H9 (cell line): Measurements from ENCODE around the gene KIF26A. TPM values are rescaled to one million over a fixed set of nuclear protein-coding genes. Genes with fewer than 3 reads are reported as not detected.

Source experiments
- DNase-seq: peaks from one replicate; pipeline ENCODE4 v3.0.0-alpha.2; 2017
- H2AFZ ChIP-seq: one replicate; pipeline ENCODE4 v1.6.1; 2013; ENCODE audit warnings: mild to moderate bottlenecking, low read length, control low read depth, moderate library complexity
- H2AK5ac ChIP-seq: 2 replicates; pipeline ENCODE4 v1.6.1; 2013; ENCODE audit warnings: low read length, control low read depth, mixed read lengths; ENCODE audit not compliant: insufficient read length
- H2BK120ac ChIP-seq: one replicate; pipeline ENCODE4 v1.6.1; 2013; ENCODE audit warnings: low read depth, mild to moderate bottlenecking, low read length, control low read depth, inconsistent platforms; ENCODE audit not compliant: poor library complexity, severe bottlenecking
- H2BK12ac ChIP-seq: 2 replicates; pipeline ENCODE4 v1.6.1; 2013; ENCODE audit warnings: low read length, control low read depth, mixed read lengths, low read depth; ENCODE audit not compliant: insufficient read length
- H2BK15ac ChIP-seq: 2 replicates; pipeline ENCODE4 v1.6.1; 2013; ENCODE audit warnings: low read depth, low read length, control low read depth
- H2BK20ac ChIP-seq: one replicate; pipeline ENCODE4 v1.6.1; 2013; ENCODE audit warnings: low read depth, mild to moderate bottlenecking, low read length, control low read depth, inconsistent platforms; ENCODE audit not compliant: poor library complexity, severe bottlenecking
- H2BK5ac ChIP-seq: 2 replicates; pipeline ENCODE4 v1.6.1; 2013; ENCODE audit warnings: low read length, control low read depth, mixed read lengths; ENCODE audit not compliant: insufficient read length
- H3K14ac ChIP-seq: 2 replicates; pipeline ENCODE4 v1.6.1; 2013; ENCODE audit warnings: low read length, control low read depth; ENCODE audit not compliant: insufficient read depth
- H3K18ac ChIP-seq: 2 replicates; pipeline ENCODE4 v1.6.1; 2013; ENCODE audit warnings: low read depth, mild to moderate bottlenecking, mixed read lengths, low read length, control low read depth; ENCODE audit not compliant: insufficient read length
- H3K23ac ChIP-seq: 2 replicates; pipeline ENCODE4 v1.6.1; 2013; ENCODE audit warnings: low read length, control low read depth, mixed read lengths, low read depth; ENCODE audit not compliant: insufficient read length
- H3K23me2 ChIP-seq: 2 replicates; pipeline ENCODE4 v1.6.1; 2013; ENCODE audit warnings: low read depth, mild to moderate bottlenecking, mixed read lengths, low read length, control low read depth; ENCODE audit not compliant: insufficient read length, poor library complexity, severe bottlenecking
- H3K27ac ChIP-seq: 2 replicates; pipeline ENCODE4 v1.5.1; 2013; ENCODE audit warnings: low read length, control low read depth, mixed read lengths, low read depth; ENCODE audit not compliant: insufficient read length
- H3K27me3 ChIP-seq: 2 replicates; pipeline ENCODE4 v1.6.1; 2013; ENCODE audit warnings: low read length, control low read depth, inconsistent platforms; ENCODE audit not compliant: insufficient read depth
- H3K4ac ChIP-seq: 2 replicates; pipeline ENCODE4 v1.6.1; 2013; ENCODE audit warnings: low read depth, mild to moderate bottlenecking, control low read depth, inconsistent platforms, low read length, moderate library complexity
- H3K4me1 ChIP-seq: 2 replicates; pipeline ENCODE4 v1.6.1; 2013; ENCODE audit warnings: low read length, control low read depth, inconsistent platforms; ENCODE audit not compliant: insufficient read depth
- H3K4me2 ChIP-seq: 2 replicates; pipeline ENCODE4 v1.6.1; 2013; ENCODE audit warnings: low read length, control low read depth, mixed read lengths; ENCODE audit not compliant: insufficient read length, insufficient read depth
- H3K56ac ChIP-seq: 2 replicates; pipeline ENCODE4 v1.6.1; 2013; ENCODE audit warnings: low read depth, mild to moderate bottlenecking, mixed read lengths, low read length, control low read depth; ENCODE audit not compliant: insufficient read length
- H3K79me1 ChIP-seq: 2 replicates; pipeline ENCODE4 v1.6.1; 2013; ENCODE audit warnings: low read depth, mild to moderate bottlenecking, moderate library complexity, low read length, control low read depth, inconsistent platforms; ENCODE audit not compliant: insufficient read depth, poor library complexity, severe bottlenecking
- H3K79me2 ChIP-seq: 2 replicates; pipeline ENCODE4 v1.6.1; 2013; ENCODE audit warnings: low read length, control low read depth, inconsistent platforms; ENCODE audit not compliant: insufficient read depth
- H3K9ac ChIP-seq: 2 replicates; pipeline ENCODE4 v1.6.1; 2013; ENCODE audit warnings: low read length, control low read depth, mixed read lengths; ENCODE audit not compliant: insufficient read length; ENCODE audit errors: extremely low read depth
- H3K9me3 ChIP-seq: one replicate; pipeline ENCODE4 v1.6.1; 2013; ENCODE audit warnings: low read depth, low read length, inconsistent platforms; ENCODE audit not compliant: control insufficient read depth
- H3T11ph ChIP-seq: one replicate; pipeline ENCODE4 v1.6.1; 2013; ENCODE audit warnings: mild to moderate bottlenecking, low read length, control low read depth, inconsistent platforms
- H4K20me1 ChIP-seq: one replicate; pipeline ENCODE4 v1.6.1; 2013; ENCODE audit not compliant: control insufficient read depth, insufficient read length, insufficient read depth
- H4K5ac ChIP-seq: 2 replicates; pipeline ENCODE4 v1.6.1; 2013; ENCODE audit warnings: low read depth, mild to moderate bottlenecking, mixed read lengths, low read length, control low read depth; ENCODE audit not compliant: insufficient read length
- H4K8ac ChIP-seq: replicated peaks from 2 replicates; pipeline ENCODE4 v1.6.1; 2013; ENCODE audit warnings: low read length, control low read depth, mixed read lengths, low read depth; ENCODE audit not compliant: insufficient read length
- H4K91ac ChIP-seq: 2 replicates; pipeline ENCODE4 v1.6.1; 2013; ENCODE audit warnings: low read depth, mild to moderate bottlenecking, moderate library complexity, mixed read lengths, low read length, control low read depth; ENCODE audit not compliant: insufficient read length
- H3K27ac Mint-ChIP-seq, 3 experiments: 2 replicates in 2 of 3; 3 replicates in 1 of 3; pipeline ENCODE4 v1.8.0; 2020 to 2021; ENCODE audit warnings: mixed read lengths in 3 of 3, mild to moderate bottlenecking in 1 of 3, moderate library complexity in 1 of 3
- H3K27me3 Mint-ChIP-seq: 2 replicates; pipeline ENCODE4 v1.8.0; 2021; ENCODE audit warnings: low read depth, mild to moderate bottlenecking, moderate library complexity, mixed read lengths
- H3K36me3 Mint-ChIP-seq, 3 experiments: 2 replicates in 2 of 3; 3 replicates in 1 of 3; pipeline ENCODE4 v1.8.0; 2020 to 2021; ENCODE audit warnings: low read depth in 3 of 3, mixed read lengths in 3 of 3; ENCODE audit not compliant: insufficient read depth in 1 of 3
- H3K4me1 Mint-ChIP-seq, 2 experiments: 2 replicates each; pipeline ENCODE4 v1.8.0; 2020; ENCODE audit warnings: mixed read lengths in 2 of 2
- H3K4me3 Mint-ChIP-seq, 2 experiments: 2 replicates in 1 of 2; 3 replicates in 1 of 2; pipeline ENCODE4 v1.8.0; 2020 to 2021; ENCODE audit warnings: mild to moderate bottlenecking in 2 of 2, mixed read lengths in 2 of 2, moderate library complexity in 1 of 2
- H3K9me3 Mint-ChIP-seq, 2 experiments: 2 replicates in 1 of 2; 3 replicates in 1 of 2; pipeline ENCODE4 v1.8.0; 2020; ENCODE audit warnings: mild to moderate bottlenecking in 2 of 2, mixed read lengths in 2 of 2, moderate library complexity in 1 of 2
- WGBS: extraction: QIAGEN DNeasy Blood & Tissue Kit; methylation state at CpG from one replicate; pipeline ENCODE4 v1.1.7; 2013; ENCODE audit warnings: missing lambda C conversion rate, low lambda C conversion rate, mixed read lengths; ENCODE audit not compliant: insufficient read length; ENCODE audit errors: extremely low coverage; 5-methylcytosine and 5-hydroxymethylcytosine counted together
- total RNA-seq: library from RNA; stranded (reverse); gene quantifications from 2 replicates; pipeline ENCODE4 v1.2.1, GENCODE V29; 2021
- TF ChIP-seq, protein P1 (sequence below): fragments of 200-600 bp; sonication (generic); conservative IDR thresholded peaks from 3 replicates; pipeline ENCODE4 v1.8.0; 2021; ENCODE audit warnings: antibody characterized with exemption, mild to moderate bottlenecking

Gene KIF26A
- total RNA-seq, 1 experiment from 2014 or later = 44.2 TPM

DNA sequence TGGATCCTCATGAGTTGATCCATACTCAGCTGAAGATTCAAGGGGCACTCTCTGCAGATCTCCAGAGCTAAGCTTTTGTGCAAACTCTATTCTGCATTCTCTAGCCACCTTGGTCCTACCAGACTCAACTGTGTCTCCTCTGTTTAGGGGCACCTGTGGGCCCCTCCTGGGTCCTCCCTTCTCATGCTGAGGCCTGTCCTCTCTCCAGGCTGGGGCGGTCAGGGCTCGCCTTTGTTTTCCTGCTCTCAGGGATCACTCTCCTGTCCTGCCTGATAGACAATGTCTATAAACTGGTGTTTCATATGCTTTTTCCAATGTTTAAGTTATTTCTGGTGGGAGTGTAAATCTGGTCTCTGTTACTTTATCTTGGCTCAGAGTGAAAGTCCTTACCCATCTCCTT is 11.6 kb upstream of the KIF26A start:
- no peak overlapping the region for H2BK120ac ChIP-seq
- Mint-ChIP-seq H3K4me1 (peaks cover 5 to 6% of the 10 kb centered on the region in 2 experiments), H3K36me3 (peaks cover 5 to 22% (median 7%) of the 10 kb centered on the region in 3 experiments; a peak in 5 of 7 replicates), H3K27me3 (peaks cover 34% of the 10 kb centered on the region), H3K4me3 (no peak overlapping the region), H3K27ac (no peak overlapping the region), H3K9me3 (peaks cover 44 to 53% of the 10 kb centered on the region in 2 experiments)
- H3K4me2 ChIP-seq = no peak overlapping the region
- no peak overlapping the region for H2BK5ac ChIP-seq
- WGBS = no CpG with 5 or more reads among the region's 2 CpGs
- no peak for DNase-seq
- H3K9me3 ChIP-seq = no peaks in the 10 kb centered on the region
- H4K91ac ChIP-seq = no peak overlapping the region
- H2BK12ac ChIP-seq = no peak overlapping the region
- no peaks in the 10 kb centered on the region for H3K27me3 ChIP-seq
- H2BK20ac ChIP-seq = no peak overlapping the region
- H3T11ph ChIP-seq = no peak overlapping the region
- no peak overlapping the region for H3K9ac ChIP-seq
- H2AFZ ChIP-seq = no peak overlapping the region
- no peak overlapping the region for H3K4ac ChIP-seq
- no peaks in the 10 kb centered on the region for H3K4me1 ChIP-seq
- H3K27ac ChIP-seq = no peak overlapping the region
- H4K20me1 ChIP-seq = no peaks in the 10 kb centered on the region
- TF ChIP-seq, protein P1, sequence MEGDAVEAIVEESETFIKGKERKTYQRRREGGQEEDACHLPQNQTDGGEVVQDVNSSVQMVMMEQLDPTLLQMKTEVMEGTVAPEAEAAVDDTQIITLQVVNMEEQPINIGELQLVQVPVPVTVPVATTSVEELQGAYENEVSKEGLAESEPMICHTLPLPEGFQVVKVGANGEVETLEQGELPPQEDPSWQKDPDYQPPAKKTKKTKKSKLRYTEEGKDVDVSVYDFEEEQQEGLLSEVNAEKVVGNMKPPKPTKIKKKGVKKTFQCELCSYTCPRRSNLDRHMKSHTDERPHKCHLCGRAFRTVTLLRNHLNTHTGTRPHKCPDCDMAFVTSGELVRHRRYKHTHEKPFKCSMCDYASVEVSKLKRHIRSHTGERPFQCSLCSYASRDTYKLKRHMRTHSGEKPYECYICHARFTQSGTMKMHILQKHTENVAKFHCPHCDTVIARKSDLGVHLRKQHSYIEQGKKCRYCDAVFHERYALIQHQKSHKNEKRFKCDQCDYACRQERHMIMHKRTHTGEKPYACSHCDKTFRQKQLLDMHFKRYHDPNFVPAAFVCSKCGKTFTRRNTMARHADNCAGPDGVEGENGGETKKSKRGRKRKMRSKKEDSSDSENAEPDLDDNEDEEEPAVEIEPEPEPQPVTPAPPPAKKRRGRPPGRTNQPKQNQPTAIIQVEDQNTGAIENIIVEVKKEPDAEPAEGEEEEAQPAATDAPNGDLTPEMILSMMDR = no peak
- H2BK15ac ChIP-seq = no peak overlapping the region
- H3K14ac ChIP-seq = no peak overlapping the region
- H4K8ac ChIP-seq = no peak overlapping the region
- no peak overlapping the region for H4K5ac ChIP-seq
- H3K79me1 ChIP-seq = no peaks in the 10 kb centered on the region
- H3K79me2 ChIP-seq = no peaks in the 10 kb centered on the region
- H3K23ac ChIP-seq = no peak overlapping the region
- H3K56ac ChIP-seq = no peak overlapping the region
- H2AK5ac ChIP-seq = no peak overlapping the region
- H3K23me2 ChIP-seq = no peaks in the 10 kb centered on the region
- no peak overlapping the region for H3K18ac ChIP-seq
